ENCODE results near the gene ZFP90.

Gene ZFP90

DNA sequence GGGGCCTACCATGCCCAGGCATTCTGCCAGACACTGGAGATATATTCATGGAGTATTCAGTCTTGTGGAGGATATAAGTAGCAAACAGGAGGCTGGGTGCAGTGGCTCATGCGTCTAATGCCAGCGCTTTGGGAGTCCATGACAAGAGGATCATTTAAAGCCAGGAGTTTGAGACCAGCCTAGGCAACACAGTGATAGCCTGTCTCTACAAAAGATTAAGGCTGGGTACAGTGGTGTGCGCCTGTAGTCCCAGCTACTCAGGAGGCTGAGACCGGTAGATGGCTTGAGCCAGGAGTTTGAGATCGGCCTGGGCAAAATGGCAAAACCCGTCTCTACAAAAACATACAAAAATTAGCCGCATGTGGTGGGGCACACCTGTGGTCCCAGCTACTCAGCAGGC, 68.4 kb downstream of the ZFP90 start:
- no peak overlapping the region for H2AFZ ChIP-seq (ENCODE audit: low read depth)
- H3K4me1 ChIP-seq (ENCODE audit: low read depth, poor library complexity, severe bottlenecking) = no peaks in the 10 kb centered on the region
- no peaks in the 10 kb centered on the region for H4K20me1 ChIP-seq (ENCODE audit: insufficient read depth)
- no peaks in the 10 kb centered on the region for H3K36me3 ChIP-seq (ENCODE audit: insufficient read depth)
- no peak overlapping the region for H3K27ac ChIP-seq
- TF ChIP-seq CTCF (conservative IDR thresholded peaks at IDR 0.05; ENCODE audit: low read depth, low read length) = no peak
- H3K27me3 ChIP-seq (ENCODE audit: insufficient read depth, low read depth) = no peaks in the 10 kb centered on the region
- no peak overlapping the region for H3K4me2 ChIP-seq
- no peaks in the 10 kb centered on the region for H3K79me2 ChIP-seq (ENCODE audit: insufficient read depth, low read depth)
- no peak overlapping the region for H3K4me3 ChIP-seq (IDR thresholded peaks at IDR 0.05; ENCODE audit: insufficient read depth, low read depth, low read length)
- no peak overlapping the region for H3K9ac ChIP-seq

DNA sequence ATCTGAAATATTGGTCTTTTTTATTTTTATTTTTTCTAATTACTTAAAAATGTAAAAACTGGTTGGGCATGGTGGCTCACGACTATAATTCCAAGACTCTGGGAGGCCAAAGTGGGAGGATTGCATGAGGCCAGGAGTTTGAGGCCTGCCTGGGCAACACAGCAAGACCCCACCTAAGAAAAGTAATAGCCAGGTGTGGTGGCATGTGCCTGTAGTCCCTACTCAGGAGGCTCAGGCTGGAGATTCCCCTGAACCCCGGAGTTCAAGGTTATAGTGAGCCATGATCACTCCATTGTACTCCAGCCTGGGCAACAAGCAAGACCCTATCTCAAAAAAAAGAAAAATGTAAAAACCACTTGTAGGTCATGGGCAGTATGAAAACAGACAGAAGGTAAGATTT, 69.2 kb downstream of the ZFP90 start:
- Histone ChIP-seq H3K79me2 (ENCODE audit: insufficient read depth, low read depth) (no peaks in the 10 kb centered on the region), H3K4me2 (no peak overlapping the region), H3K36me3 (ENCODE audit: insufficient read depth) (no peaks in the 10 kb centered on the region), H4K20me1 (ENCODE audit: insufficient read depth) (no peaks in the 10 kb centered on the region), H2AFZ (ENCODE audit: low read depth) (no peak overlapping the region), H3K4me3 (IDR thresholded peaks at IDR 0.05; ENCODE audit: insufficient read depth, low read depth, low read length) (no peak overlapping the region), H3K27me3 (ENCODE audit: insufficient read depth, low read depth) (no peaks in the 10 kb centered on the region), H3K9ac (no peak overlapping the region), H3K4me1 (ENCODE audit: low read depth, poor library complexity, severe bottlenecking) (no peaks in the 10 kb centered on the region), H3K27ac (no peak overlapping the region)
- TF ChIP-seq CTCF (conservative IDR thresholded peaks at IDR 0.05; ENCODE audit: low read depth, low read length) = no peak

- 0 out of 2 replicates have a peak, but pooled peaks cover 3% of the 10 kb centered on the region for H3K27me3 ChIP-seq (ENCODE audit: insufficient read depth, low read depth)
- no peak overlapping the region for H2AFZ ChIP-seq (ENCODE audit: low read depth)
- no peak overlapping the region for H3K4me2 ChIP-seq
- no peaks in the 10 kb centered on the region for H3K36me3 ChIP-seq (ENCODE audit: insufficient read depth)
- no peak overlapping the region for H3K4me3 ChIP-seq (IDR thresholded peaks at IDR 0.05; ENCODE audit: insufficient read depth, low read depth, low read length)
- no peak overlapping the region for H3K27ac ChIP-seq
- no peaks in the 10 kb centered on the region for H4K20me1 ChIP-seq (ENCODE audit: insufficient read depth)
- no peak for TF ChIP-seq CTCF (conservative IDR thresholded peaks at IDR 0.05; ENCODE audit: low read depth, low read length)
- no peak overlapping the region for H3K9ac ChIP-seq
- no peaks in the 10 kb centered on the region for H3K79me2 ChIP-seq (ENCODE audit: insufficient read depth, low read depth)
- H3K4me1 ChIP-seq (ENCODE audit: low read depth, poor library complexity, severe bottlenecking) = no peaks in the 10 kb centered on the region
Observed at GRCh38 chr16:68612996-68613395, 73.9 kb downstream of the ZFP90 start.

- Histone ChIP-seq H4K20me1 (ENCODE audit: insufficient read depth) (no peaks in the 10 kb centered on the region), H3K4me3 (IDR thresholded peaks at IDR 0.05; ENCODE audit: insufficient read depth, low read depth, low read length) (no peak overlapping the region), H3K4me1 (ENCODE audit: low read depth, poor library complexity, severe bottlenecking) (no peaks in the 10 kb centered on the region), H3K27ac (no peak overlapping the region), H2AFZ (ENCODE audit: low read depth) (no peak overlapping the region), H3K4me2 (no peak overlapping the region), H3K36me3 (ENCODE audit: insufficient read depth) (no peaks in the 10 kb centered on the region), H3K27me3 (ENCODE audit: insufficient read depth, low read depth) (0 out of 2 replicates have a peak, but pooled peaks cover 3% of the 10 kb centered on the region), H3K9ac (no peak overlapping the region), H3K79me2 (ENCODE audit: insufficient read depth, low read depth) (no peaks in the 10 kb centered on the region)
- no peak for TF ChIP-seq CTCF (conservative IDR thresholded peaks at IDR 0.05; ENCODE audit: low read depth, low read length)
Observed at GRCh38 chr16:68617734-68618133, 78.6 kb downstream of the ZFP90 start.

Measured in KMS-11 (cell line).